K562 (cell line): Measurements from ENCODE around the gene LAMB1. TPM values are rescaled to one million over a fixed set of nuclear protein-coding genes. Genes with fewer than 3 reads are reported as not detected.

ENCODE experiments used
- BRD4 ChIP-seq: fragments of 200-600 bp; sonication (generic); IDR thresholded peaks from 2 replicates; pipeline ENCODE4 v1.6.1; 2017; ENCODE audit warnings: inconsistent platforms
- CHD4 ChIP-seq: fragments of 200-600 bp; sonication (generic); IDR thresholded peaks from 3 replicates; pipeline ENCODE4 v1.6.1; 2012; ENCODE audit warnings: low read depth, mild to moderate bottlenecking, mixed read lengths, low read length, inconsistent platforms; ENCODE audit not compliant: insufficient read depth, insufficient replicate concordance, poor library complexity, severe bottlenecking
- MCM5 ChIP-seq: fragments of 450-650 bp; IDR thresholded peaks from 2 replicates; pipeline ENCODE4 v1.6.1; 2016; ENCODE audit warnings: low read depth
- MTA3 ChIP-seq: fragments of 450-650 bp; formaldehyde crosslinking; IDR thresholded peaks from 2 replicates; pipeline ENCODE4 v1.6.1; 2017; ENCODE audit warnings: mild to moderate bottlenecking, borderline replicate concordance
- MXI1 ChIP-seq: IDR thresholded peaks from 2 replicates; pipeline ENCODE4 v1.6.1; 2011; ENCODE audit warnings: low read depth, mild to moderate bottlenecking, improper control_type of control experiment, low read length
- RBM22 ChIP-seq: fragments of 200-400 bp; formaldehyde crosslinking; IDR thresholded peaks from 2 replicates; pipeline ENCODE4 v1.6.1; 2018; ENCODE audit warnings: low read length, low read depth; ENCODE audit not compliant: poor library complexity, severe bottlenecking
- STAT5B ChIP-seq: fragments of 250-450 bp; sonication (Bioruptor Pico); IDR thresholded peaks from 2 replicates; pipeline ENCODE4 v1.8.0; 2021; ENCODE audit warnings: mild to moderate bottlenecking, inconsistent platforms
- THRAP3 ChIP-seq: fragments of 450-650 bp; IDR thresholded peaks from 2 replicates; pipeline ENCODE4 v1.6.1; 2016; ENCODE audit warnings: mild to moderate bottlenecking, inconsistent platforms, borderline replicate concordance
- YBX1 ChIP-seq: fragments of 450-650 bp; IDR thresholded peaks from 2 replicates; pipeline ENCODE4 v1.7.1; 2016; ENCODE audit warnings: mild to moderate bottlenecking
- ZNF354B ChIP-seq: fragments of 250-450 bp; sonication (Bioruptor Pico); IDR thresholded peaks from 2 replicates; pipeline ENCODE4 v1.4.0; 2020
- ZNF57 ChIP-seq: fragments of 450-650 bp; formaldehyde crosslinking; IDR thresholded peaks from 2 replicates; pipeline ENCODE4 v1.4.0; 2020; ENCODE audit warnings: mild to moderate bottlenecking, moderate library complexity
- ZNF583 ChIP-seq: fragments of 250-450 bp; sonication (Bioruptor Pico); IDR thresholded peaks from 2 replicates; pipeline ENCODE4 v1.4.0; 2020
- ZNF76 ChIP-seq: fragments of 250-450 bp; sonication (Bioruptor Pico); IDR thresholded peaks from 2 replicates; pipeline ENCODE4 v1.4.0; 2020; ENCODE audit warnings: mild to moderate bottlenecking, moderate library complexity, borderline replicate concordance
- ZSCAN32 ChIP-seq: fragments of 450-650 bp; formaldehyde crosslinking; IDR thresholded peaks from 2 replicates; pipeline ENCODE4 v1.4.0; 2020; ENCODE audit warnings: mild to moderate bottlenecking, moderate library complexity
- polyA plus RNA-seq, 8 experiments: library from polyadenylated mRNA; depleted of rRNA in 4 of 8; stranded (reverse) in 5 of 8; unstranded in 3 of 8; fragments of >200 nt; fragmentation: Nextera tagmentation in 2 of 8; fragmentation: Illumina TruSeq in 1 of 8; extraction: Ambion mirVana in 2 of 8; extraction: Trizol in 1 of 8; gene quantifications; 2 replicates each; pipeline versions ENCODE4 v1.2.1 to v1.2.3, GENCODE V29; 2011 to 2014; ENCODE audit warnings: inconsistent platforms in 1 of 8, missing spikeins in 1 of 8
- total RNA-seq, 7 experiments: library from RNA; depleted of rRNA in 6 of 7; stranded (reverse); fragments of >200 nt in 6 of 7; fragmentation: Illumina TruSeq in 2 of 7; extraction: Trizol in 2 of 7; gene quantifications; 2 replicates each; pipeline versions ENCODE4 v1.2.1 to v1.2.3, GENCODE V29; 2011 to 2021; ENCODE audit warnings: low replicate concordance in 1 of 7
- TF ChIP-seq, protein P1 (sequence below): fragments of 250-450 bp; sonication (Bioruptor Pico); IDR thresholded peaks from 2 replicates; pipeline ENCODE4 v1.8.0; 2021; ENCODE audit warnings: moderate library complexity, mild to moderate bottlenecking, inconsistent platforms
- TF ChIP-seq, protein P2 (sequence below): fragments of 250-450 bp; sonication (Bioruptor Pico); IDR thresholded peaks from 2 replicates; pipeline ENCODE4 v1.5.0; 2022; ENCODE audit warnings: mild to moderate bottlenecking
- TF ChIP-seq, protein P3 (sequence below): fragments of 450-650 bp; IDR thresholded peaks from 2 replicates; pipeline ENCODE4 v1.6.1; 2016; ENCODE audit warnings: borderline replicate concordance
- TF ChIP-seq, protein P4 (sequence below), 2 experiments: fragments of 450-650 bp; conservative IDR thresholded peaks; 2 replicates each; pipeline ENCODE4 v1.6.1; 2017; ENCODE audit warnings: mild to moderate bottlenecking in 2 of 2, moderate library complexity in 2 of 2
- TF ChIP-seq, protein P5 (sequence below): sonication (generic); formaldehyde crosslinking; IDR thresholded peaks from 2 replicates; pipeline ENCODE4 v1.5.0; 2020; ENCODE audit warnings: missing genetic modification reagents

The LAMB1 gene
- total and polyA plus RNA-seq, 9 of the 15 experiments (the other 6 are each of a cell fraction or from before 2014, with no cell fraction given): 6.0 to 17.7 (median 12.3) TPM

DNA sequence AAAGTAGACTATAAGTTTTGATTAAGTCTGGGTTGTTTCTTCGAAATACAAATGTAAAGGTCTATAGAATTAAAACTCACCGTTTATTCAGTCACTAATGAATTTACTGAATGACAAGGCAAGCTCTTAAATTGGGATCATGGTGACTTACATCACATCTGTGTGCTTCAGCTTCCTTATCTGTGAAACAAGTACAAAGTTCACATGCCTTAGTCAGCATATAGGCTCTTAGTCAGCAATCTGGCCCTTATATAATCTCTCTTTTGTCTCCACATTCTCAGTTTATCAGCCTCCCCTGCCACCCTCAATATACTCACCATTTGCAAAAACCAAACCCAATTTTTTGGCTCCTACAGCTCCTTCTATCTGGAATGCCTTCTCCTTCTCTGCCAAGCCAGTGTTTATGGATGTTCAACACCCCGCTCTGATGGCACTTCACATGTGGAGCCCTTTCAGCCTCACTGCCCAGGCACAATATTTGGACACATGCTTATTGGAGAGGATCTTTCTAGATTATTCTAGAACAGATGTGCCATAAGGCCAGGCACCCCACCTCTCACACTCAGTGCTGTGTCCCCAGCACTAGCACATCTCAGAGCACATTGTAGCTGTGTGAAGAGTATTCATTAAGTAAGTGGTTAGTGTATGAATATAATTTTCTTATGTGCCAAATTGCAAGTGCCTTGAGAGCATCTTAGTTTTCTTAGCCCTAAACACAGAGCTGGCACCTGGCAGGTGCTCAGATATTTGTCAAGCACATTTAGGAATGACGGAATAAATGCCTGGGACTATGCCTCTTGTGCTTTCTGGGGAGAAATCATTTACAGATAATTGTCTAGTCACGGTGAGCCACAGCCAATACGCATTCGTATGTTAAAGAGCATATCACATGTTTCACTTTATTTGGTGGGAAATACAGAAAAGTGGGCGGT, 9.8 kb upstream of the LAMB1 start (continued):
- TF ChIP-seq, protein P1, sequence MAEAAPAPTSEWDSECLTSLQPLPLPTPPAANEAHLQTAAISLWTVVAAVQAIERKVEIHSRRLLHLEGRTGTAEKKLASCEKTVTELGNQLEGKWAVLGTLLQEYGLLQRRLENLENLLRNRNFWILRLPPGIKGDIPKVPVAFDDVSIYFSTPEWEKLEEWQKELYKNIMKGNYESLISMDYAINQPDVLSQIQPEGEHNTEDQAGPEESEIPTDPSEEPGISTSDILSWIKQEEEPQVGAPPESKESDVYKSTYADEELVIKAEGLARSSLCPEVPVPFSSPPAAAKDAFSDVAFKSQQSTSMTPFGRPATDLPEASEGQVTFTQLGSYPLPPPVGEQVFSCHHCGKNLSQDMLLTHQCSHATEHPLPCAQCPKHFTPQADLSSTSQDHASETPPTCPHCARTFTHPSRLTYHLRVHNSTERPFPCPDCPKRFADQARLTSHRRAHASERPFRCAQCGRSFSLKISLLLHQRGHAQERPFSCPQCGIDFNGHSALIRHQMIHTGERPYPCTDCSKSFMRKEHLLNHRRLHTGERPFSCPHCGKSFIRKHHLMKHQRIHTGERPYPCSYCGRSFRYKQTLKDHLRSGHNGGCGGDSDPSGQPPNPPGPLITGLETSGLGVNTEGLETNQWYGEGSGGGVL (CRISPR knock-in tag): no peak
- TF ChIP-seq CHD4 (no peak), THRAP3 (peak; percentile 17; the same call in 1 of the 2 replicates), YBX1 (no peak), MXI1 (peak; percentile 74; the same call in 1 of the 2 replicates), ZNF354B (CRISPR knock-in tag) (no peak), ZNF76 (CRISPR knock-in tag) (no peak), STAT5B (CRISPR knock-in tag) (no peak), ZSCAN32 (CRISPR knock-in tag) (no peak), RBM22 (no peak), ZNF583 (no peak), BRD4 (peak; percentile 70; the same call in 1 of the 2 replicates), ZNF57 (CRISPR knock-in tag) (no peak), MCM5 (no peak), MTA3 (peak; percentile 87)
- TF ChIP-seq, protein P2, sequence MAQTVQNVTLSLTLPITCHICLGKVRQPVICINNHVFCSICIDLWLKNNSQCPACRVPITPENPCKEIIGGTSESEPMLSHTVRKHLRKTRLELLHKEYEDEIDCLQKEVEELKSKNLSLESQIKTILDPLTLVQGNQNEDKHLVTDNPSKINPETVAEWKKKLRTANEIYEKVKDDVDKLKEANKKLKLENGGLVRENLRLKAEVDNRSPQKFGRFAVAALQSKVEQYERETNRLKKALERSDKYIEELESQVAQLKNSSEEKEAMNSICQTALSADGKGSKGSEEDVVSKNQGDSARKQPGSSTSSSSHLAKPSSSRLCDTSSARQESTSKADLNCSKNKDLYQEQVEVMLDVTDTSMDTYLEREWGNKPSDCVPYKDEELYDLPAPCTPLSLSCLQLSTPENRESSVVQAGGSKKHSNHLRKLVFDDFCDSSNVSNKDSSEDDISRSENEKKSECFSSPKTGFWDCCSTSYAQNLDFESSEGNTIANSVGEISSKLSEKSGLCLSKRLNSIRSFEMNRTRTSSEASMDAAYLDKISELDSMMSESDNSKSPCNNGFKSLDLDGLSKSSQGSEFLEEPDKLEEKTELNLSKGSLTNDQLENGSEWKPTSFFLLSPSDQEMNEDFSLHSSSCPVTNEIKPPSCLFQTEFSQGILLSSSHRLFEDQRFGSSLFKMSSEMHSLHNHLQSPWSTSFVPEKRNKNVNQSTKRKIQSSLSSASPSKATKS (CRISPR knock-in tag): no peak
- TF ChIP-seq, protein P3, sequence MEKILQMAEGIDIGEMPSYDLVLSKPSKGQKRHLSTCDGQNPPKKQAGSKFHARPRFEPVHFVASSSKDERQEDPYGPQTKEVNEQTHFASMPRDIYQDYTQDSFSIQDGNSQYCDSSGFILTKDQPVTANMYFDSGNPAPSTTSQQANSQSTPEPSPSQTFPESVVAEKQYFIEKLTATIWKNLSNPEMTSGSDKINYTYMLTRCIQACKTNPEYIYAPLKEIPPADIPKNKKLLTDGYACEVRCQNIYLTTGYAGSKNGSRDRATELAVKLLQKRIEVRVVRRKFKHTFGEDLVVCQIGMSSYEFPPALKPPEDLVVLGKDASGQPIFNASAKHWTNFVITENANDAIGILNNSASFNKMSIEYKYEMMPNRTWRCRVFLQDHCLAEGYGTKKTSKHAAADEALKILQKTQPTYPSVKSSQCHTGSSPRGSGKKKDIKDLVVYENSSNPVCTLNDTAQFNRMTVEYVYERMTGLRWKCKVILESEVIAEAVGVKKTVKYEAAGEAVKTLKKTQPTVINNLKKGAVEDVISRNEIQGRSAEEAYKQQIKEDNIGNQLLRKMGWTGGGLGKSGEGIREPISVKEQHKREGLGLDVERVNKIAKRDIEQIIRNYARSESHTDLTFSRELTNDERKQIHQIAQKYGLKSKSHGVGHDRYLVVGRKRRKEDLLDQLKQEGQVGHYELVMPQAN: no peak
- TF ChIP-seq, protein P4, sequence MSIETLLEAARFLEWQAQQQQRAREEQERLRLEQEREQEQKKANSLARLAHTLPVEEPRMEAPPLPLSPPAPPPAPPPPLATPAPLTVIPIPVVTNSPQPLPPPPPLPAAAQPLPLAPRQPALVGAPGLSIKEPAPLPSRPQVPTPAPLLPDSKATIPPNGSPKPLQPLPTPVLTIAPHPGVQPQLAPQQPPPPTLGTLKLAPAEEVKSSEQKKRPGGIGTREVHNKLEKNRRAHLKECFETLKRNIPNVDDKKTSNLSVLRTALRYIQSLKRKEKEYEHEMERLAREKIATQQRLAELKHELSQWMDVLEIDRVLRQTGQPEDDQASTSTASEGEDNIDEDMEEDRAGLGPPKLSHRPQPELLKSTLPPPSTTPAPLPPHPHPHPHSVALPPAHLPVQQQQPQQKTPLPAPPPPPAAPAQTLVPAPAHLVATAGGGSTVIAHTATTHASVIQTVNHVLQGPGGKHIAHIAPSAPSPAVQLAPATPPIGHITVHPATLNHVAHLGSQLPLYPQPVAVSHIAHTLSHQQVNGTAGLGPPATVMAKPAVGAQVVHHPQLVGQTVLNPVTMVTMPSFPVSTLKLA (conservative IDR thresholded peaks at IDR 0.05): peak; percentile 76 to 83
- TF ChIP-seq, protein P5, sequence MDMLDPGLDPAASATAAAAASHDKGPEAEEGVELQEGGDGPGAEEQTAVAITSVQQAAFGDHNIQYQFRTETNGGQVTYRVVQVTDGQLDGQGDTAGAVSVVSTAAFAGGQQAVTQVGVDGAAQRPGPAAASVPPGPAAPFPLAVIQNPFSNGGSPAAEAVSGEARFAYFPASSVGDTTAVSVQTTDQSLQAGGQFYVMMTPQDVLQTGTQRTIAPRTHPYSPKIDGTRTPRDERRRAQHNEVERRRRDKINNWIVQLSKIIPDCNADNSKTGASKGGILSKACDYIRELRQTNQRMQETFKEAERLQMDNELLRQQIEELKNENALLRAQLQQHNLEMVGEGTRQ (CRISPR knock-in tag): no peak
